CD4-positive, alpha-beta T cell treated with Interleukin-17A for 1 hour (primary cell): ENCODE data around the gene TPH2.

ENCODE experiments used
- DNase-seq: peaks from one replicate; pipeline ENCODE4 v3.0.0-alpha.2; 2020

The TPH2 gene

GRCh38 chr12:72037006-72037795 is 98.6 kb downstream of the TPH2 start:
- no peak for DNase-seq

GRCh38 chr12:72041811-72042210 is 103.2 kb downstream of the TPH2 start:
- DNase-seq: no peak

GRCh38 chr12:72053604-72054003 is 115.0 kb downstream of the TPH2 start:
- no peak for DNase-seq

GRCh38 chr12:72054511-72054910 is 115.9 kb downstream of the TPH2 start:
- no peak for DNase-seq

GRCh38 chr12:72057330-72057914 is 118.8 kb downstream of the TPH2 start:
- DNase-seq: no peak

- DNase-seq: no peak
Observed at GRCh38 chr12:72063073-72063472, 124.4 kb downstream of the TPH2 start.

- DNase-seq: no peak
Observed at GRCh38 chr12:72071030-72071429, 132.4 kb downstream of the TPH2 start.

GRCh38 chr12:72072592-72073212 is 134.1 kb downstream of the TPH2 start:
- no peak for DNase-seq

GRCh38 chr12:72074065-72074464 is 135.4 kb downstream of the TPH2 start:
- DNase-seq: no peak

GRCh38 chr12:72074956-72075355 is 136.3 kb downstream of the TPH2 start:
- no peak for DNase-seq

- DNase-seq: no peak
Observed at GRCh38 chr12:72075401-72075800, 136.8 kb downstream of the TPH2 start.

- no peak for DNase-seq
Observed at GRCh38 chr12:72075891-72076557, 137.4 kb downstream of the TPH2 start.

GRCh38 chr12:72076558-72076915 is 137.9 kb downstream of the TPH2 start:
- no peak for DNase-seq

- no peak for DNase-seq
Observed at GRCh38 chr12:72077111-72077820, 138.6 kb downstream of the TPH2 start.

GRCh38 chr12:72081777-72082176 is 143.1 kb downstream of the TPH2 start:
- DNase-seq: no peak
